Ovary (tissue), 3 donors: Measurements from ENCODE around the gene ADCY5.

Source experiments
- CTCF ChIP-seq, 3 donors: fragments of 450-650 bp in 2 of 3; fragments of 200-600 bp in 1 of 3; IDR thresholded peaks; one replicate each; pipeline versions ENCODE4 v1.5.1 to v1.8.0; 2016 to 2022; ENCODE audit warnings: antibody characterized with exemption in 3 of 3, mild to moderate bottlenecking in 1 of 3
- EP300 ChIP-seq: sonication (generic); formaldehyde crosslinking; IDR thresholded peaks from one replicate; pipeline ENCODE4 v1.6.1; 2017; ENCODE audit warnings: antibody characterized with exemption
- POLR2A ChIP-seq: fragments of 450-650 bp; IDR thresholded peaks from one replicate; pipeline ENCODE4 v1.6.1; 2017; ENCODE audit warnings: antibody characterized with exemption, mild to moderate bottlenecking, moderate library complexity
- donor health status: DM: no; HTN: no; CAD: no.

- no peak for TF ChIP-seq CTCF (IDR thresholded peaks at IDR 0.05)
- no peak for TF ChIP-seq POLR2A
- TF ChIP-seq EP300: no peak
Measured at GRCh38 chr3:123405021-123405420, 43.9 kb downstream of the ADCY5 start.
